Endometrial microvascular endothelial cells (primary cell): Measurements from ENCODE around the gene CFAP43. TPM values are rescaled to one million over a fixed set of nuclear protein-coding genes. Genes with fewer than 3 reads are reported as not detected.
"Not testable (repeated sequence)": the region's sequence is repeated elsewhere in the genome, so short reads cannot be mapped to it uniquely, and the experiment has no call there.

Experiments
- in situ Hi-C: cut with HindIII; loops from 2 replicates; pipeline ENCODE4 v1.10.0; 2017; ENCODE audit warnings: low sequenced_read_pairs, low pct_unique_long_range_greater_than_20kb; ENCODE audit errors: inconsistent ontology term
- total RNA-seq: library from RNA; depleted of rRNA; stranded (reverse); fragments of >200 nt; gene quantifications from one replicate; pipeline ENCODE4 v1.2.3, GENCODE V29; 2015; ENCODE audit errors: inconsistent ontology term

Gene CFAP43
- total RNA-seq, 1 donor from 2014 or later: 0.56 TPM

DNA sequence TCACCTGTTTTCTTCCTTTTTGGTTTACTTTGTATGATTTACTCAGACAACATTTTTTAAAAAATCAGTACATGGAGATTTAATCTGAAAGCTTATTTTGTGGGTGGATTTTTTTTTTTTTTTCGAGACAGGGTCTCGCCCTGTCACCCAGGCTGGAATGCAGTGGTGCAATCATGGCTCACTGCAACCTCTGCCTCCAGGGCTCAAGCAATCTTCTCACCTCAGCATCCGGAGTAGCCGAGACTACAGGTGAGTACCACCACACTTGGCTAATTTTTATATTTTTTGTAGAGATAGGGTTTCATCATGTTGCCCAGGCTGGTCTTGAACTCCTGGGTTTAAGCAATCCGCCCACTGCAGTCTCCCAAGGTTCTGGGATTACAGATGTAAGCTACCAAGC lies 25.1 kb upstream of the CFAP43 start:
- in situ Hi-C loops: no loop called here

DNA sequence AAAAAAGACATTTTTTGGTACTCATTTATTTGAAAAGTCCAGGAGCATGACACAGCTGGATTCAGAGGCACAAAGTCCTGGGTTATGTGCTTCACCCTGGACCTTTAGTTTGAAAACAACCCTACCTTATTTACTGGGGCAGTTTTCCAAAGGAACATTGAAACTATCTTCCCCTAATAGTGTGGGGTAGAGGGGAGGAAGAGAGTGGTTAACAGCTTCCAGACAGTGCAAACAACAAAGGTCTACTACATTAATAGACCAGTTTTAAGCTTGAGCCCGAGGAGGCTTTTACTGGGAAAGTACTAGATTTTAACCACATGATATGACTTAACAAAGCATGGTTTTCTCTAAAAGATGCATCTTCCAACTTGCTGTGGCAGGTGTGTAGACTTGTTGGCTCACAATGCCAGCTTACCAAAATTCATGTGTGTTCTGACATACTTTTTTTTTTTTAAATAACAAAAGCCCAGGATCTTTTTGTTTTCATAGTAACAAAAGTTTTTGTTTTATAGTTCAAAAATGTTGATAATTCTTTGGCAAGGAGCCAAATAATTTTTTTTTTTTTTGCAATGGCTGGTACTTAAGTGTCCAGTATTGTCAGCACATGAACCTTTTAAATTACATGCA lies 24.3 kb upstream of the CFAP43 start:
- in situ Hi-C loops: no loop called here

- in situ Hi-C loops: no loop called here
Observed at GRCh38 chr10:104255311-104255981, 23.3 kb upstream of the CFAP43 start.

- in situ Hi-C loops: no loop called here
Observed at GRCh38 chr10:104254493-104255310, 22.5 kb upstream of the CFAP43 start, which contains the start of gene GSTO1. Gene GSTO1, plus strand, starts transcription at chr10:104254892. Its CDS starts 37 bp downstream, at chr10:104254929.

GRCh38 chr10:104253606-104254410 lies 21.6 kb upstream of the CFAP43 start:
- in situ Hi-C loops: no loop called here

GRCh38 chr10:104253106-104253505 lies 20.9 kb upstream of the CFAP43 start:
- in situ Hi-C loops: no loop called here

DNA sequence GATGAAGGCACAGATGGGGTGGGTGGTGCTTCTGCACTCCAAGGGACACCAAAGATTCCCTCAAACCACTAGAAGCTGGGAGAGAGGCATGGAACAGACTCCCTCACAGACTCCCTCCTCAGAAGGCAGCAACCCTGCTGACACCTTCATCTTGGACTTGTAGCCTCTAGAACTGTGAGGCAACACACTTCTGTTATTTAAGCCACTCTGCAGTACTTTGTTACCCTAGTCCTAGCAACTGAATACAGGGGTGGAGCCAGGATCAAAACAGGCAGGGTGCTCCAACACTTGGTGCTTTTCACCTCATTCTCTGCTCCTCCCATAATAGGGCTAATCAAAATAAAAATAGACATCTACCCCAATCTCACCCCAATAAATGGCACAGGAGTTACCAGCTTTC lies 20.2 kb upstream of the CFAP43 start:
- in situ Hi-C loops: no loop called here

GRCh38 chr10:104251443-104251842 lies 19.3 kb upstream of the CFAP43 start:
- in situ Hi-C loops: no loop called here

DNA sequence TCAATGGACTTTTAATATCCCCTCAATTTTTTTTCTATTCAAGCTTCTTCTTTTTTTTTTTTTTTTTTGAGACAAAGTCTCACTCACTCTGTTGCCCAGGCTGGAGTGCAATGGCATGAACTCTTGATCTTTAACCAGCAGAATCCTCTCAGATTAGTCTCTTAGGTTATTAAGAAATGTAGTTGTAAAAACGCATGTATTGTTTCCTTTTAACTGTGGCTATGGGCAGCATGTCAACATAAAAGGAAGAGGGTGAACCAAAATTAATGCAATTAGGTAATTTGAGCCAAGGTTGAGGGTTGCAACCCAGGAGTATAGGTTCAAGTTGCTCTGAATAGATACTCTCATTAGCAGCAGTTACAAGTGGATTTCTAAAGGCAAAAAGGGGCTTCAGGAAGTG lies 18.2 kb upstream of the CFAP43 start:
- in situ Hi-C loops: no loop called here

- in situ Hi-C loops: not testable (repeated sequence)
Observed at GRCh38 chr10:104248931-104249330, 16.8 kb upstream of the CFAP43 start.

- in situ Hi-C loops: no loop called here
Observed at GRCh38 chr10:104247513-104248146, 15.5 kb upstream of the CFAP43 start.

- in situ Hi-C loops: no loop called here
Observed at GRCh38 chr10:104246976-104247375, 14.8 kb upstream of the CFAP43 start.

DNA sequence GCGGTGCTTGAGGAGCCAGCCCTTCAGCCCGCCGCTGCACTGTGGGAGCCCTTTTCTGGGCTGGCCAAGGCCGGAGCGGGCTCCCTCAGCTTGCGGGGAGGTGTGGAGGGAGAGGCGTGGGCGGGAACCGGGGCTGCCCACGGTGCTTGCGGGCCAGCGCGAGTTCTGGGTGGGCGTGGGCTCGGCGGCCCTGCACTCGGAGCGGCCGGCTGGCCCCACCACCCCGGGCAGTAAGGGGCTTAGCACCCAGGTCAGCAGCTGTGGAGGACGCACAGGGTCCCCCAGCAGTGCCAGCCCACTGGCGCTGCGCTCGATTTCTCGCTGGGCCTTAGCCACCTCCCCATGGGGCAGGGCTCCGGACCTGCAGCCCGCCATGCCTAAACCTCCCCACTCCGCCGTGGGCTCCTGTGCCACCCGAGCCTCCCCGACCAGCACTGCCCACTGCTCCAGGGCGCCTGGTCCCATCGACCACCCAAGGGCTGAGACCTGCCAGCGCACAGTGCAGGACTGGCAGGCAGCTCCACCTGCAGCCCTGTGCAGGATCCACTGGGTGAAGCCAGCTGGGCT lies 13.0 kb upstream of the CFAP43 start:
- in situ Hi-C loops: no loop called here

GRCh38 chr10:104243512-104243911 lies 11.3 kb upstream of the CFAP43 start:
- in situ Hi-C loops: no loop called here

GRCh38 chr10:104243009-104243408 lies 10.8 kb upstream of the CFAP43 start:
- in situ Hi-C loops: not testable (repeated sequence)

- in situ Hi-C loops: no loop called here
Observed at GRCh38 chr10:104242545-104242944, 10.4 kb upstream of the CFAP43 start.

GRCh38 chr10:104240078-104240477 lies 7.9 kb upstream of the CFAP43 start:
- in situ Hi-C loops: no loop called here

DNA sequence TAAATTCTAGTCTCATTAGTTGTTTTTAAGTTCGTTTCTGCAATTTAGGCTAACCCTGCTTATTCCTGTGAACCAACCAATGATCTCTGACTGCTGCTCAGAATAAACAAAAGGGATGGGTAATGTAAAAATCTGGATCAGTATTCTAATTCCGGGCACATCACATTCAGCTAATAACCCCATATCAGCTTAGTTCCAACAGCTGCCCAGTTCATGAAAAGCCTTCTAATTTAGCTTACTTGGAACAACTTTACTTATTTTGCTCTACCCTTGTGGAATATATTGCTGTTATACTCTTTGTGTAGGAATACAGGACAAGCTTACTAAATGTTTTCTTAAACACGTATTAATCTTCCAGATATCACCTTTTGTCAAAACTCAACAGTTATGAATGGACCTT lies 3.6 kb upstream of the CFAP43 start:
- in situ Hi-C loops: no loop called here
